Calu3 (cell line): ENCODE data around the gene ARHGAP22. TPM values are rescaled to one million over a fixed set of nuclear protein-coding genes. Genes with fewer than 3 reads are reported as not detected.
A peak's percentile ranks its signal among the peaks of the same experiment; 100 is the strongest.

Experiments used
- Bru-seq: library from RNA; stranded (reverse); fragments of 400-500 nt; gene quantifications from one replicate; lab custom pipeline; 2021; lab: Mats Ljungman, UMichigan
- BruChase-seq, 2 experiments: library from RNA; stranded (reverse); fragments of 400-500 nt; gene quantifications; one replicate each; lab custom pipeline; 2021; lab: Mats Ljungman, UMichigan
- BruUV-seq: library from RNA; stranded (reverse); fragments of 400-500 nt; replicated peaks from 2 replicates; lab custom pipeline; 2021; lab: Mats Ljungman, UMichigan
- CTCF ChIA-PET: fragments of 300-600 bp; sonication (Branson Sonifier 250); formaldehyde crosslinking; loops from one replicate; lab custom pipeline; 2022; ENCODE audit warnings: antibody characterized with exemption; lab: Charles Lee
- DNase-seq: peaks from one replicate; pipeline ENCODE4 v3.0.0; 2022
- H3K27ac Mint-ChIP-seq: one replicate; pipeline ENCODE4 v1.8.0; 2022; ENCODE audit warnings: mixed read lengths; ENCODE audit not compliant: unreplicated experiment
- H3K27me3 Mint-ChIP-seq: one replicate; pipeline ENCODE4 v1.8.0; 2022; ENCODE audit warnings: mixed read lengths; ENCODE audit not compliant: unreplicated experiment
- H3K36me3 Mint-ChIP-seq: one replicate; pipeline ENCODE4 v1.8.0; 2022; ENCODE audit warnings: mild to moderate bottlenecking, moderate library complexity, mixed read lengths; ENCODE audit not compliant: insufficient read depth, unreplicated experiment
- H3K4me1 Mint-ChIP-seq: one replicate; pipeline ENCODE4 v1.8.0; 2022; ENCODE audit warnings: mild to moderate bottlenecking, low read depth, mixed read lengths; ENCODE audit not compliant: unreplicated experiment
- H3K4me3 Mint-ChIP-seq: one replicate; pipeline ENCODE4 v1.8.0; 2022; ENCODE audit warnings: mild to moderate bottlenecking, low read depth, moderate library complexity, mixed read lengths; ENCODE audit not compliant: unreplicated experiment
- H3K9me3 Mint-ChIP-seq: one replicate; pipeline ENCODE4 v1.8.0; 2022; ENCODE audit warnings: low read depth, mixed read lengths; ENCODE audit not compliant: unreplicated experiment
- intact Hi-C: fragments of 100-400 bp; cut with micrococcal nuclease; formaldehyde crosslinking; loops from one replicate; pipeline ENCODE4 v1.10.0; 2022; ENCODE audit not compliant: unreplicated experiment
- long read RNA-seq: library from polyadenylated mRNA; stranded (forward); transcript quantifications from one replicate; pipeline ENCODE4 v2.0.0, GENCODE V29; 2022
- total RNA-seq: library from RNA; stranded (reverse); gene quantifications from 2 replicates; pipeline ENCODE4 v1.2.3, GENCODE V29; 2022
- TF ChIP-seq, protein P1 (sequence below): fragments of 200-600 bp; IDR thresholded peaks from one replicate; pipeline ENCODE4 v1.8.0; 2022; ENCODE audit warnings: antibody characterized with exemption; ENCODE audit not compliant: unreplicated experiment

Gene ARHGAP22
- total RNA-seq (1.0 and 1.6 TPM in 2 replicates), Bru-seq, nascent RNA (percentile 25 among the genes with signal in this experiment), BruChase-seq, experiment 1, labeled RNA remaining after a 6-hour chase (percentile 16 among the genes with signal in this experiment), BruChase-seq, experiment 2, labeled RNA remaining after a 2-hour chase (percentile 19 among the genes with signal in this experiment)
- long read RNA-seq, partial matches to known transcripts: 1 of 2 reads
- long read RNA-seq, other reads (novel, unspliced or antisense): 1 of 2 reads

GRCh38 chr10:48604991-48605508 lies at the start of gene ARHGAP22:
ARHGAP22 (minus strand) TSS chr10:48605073; CDS start chr10:48604796, 277 bp downstream.
- peaks cover 73% of the 10 kb centered on the region for H3K27me3 Mint-ChIP-seq
- BruUV-seq: no TSS peak
- intact Hi-C loops: loop anchor here (5.0 kb wide), 1 partner anchor 53 kb away; no protein-coding TSS in a partner anchor
- no peak within 1 kb of the TSS for H3K27ac Mint-ChIP-seq
- no peaks in the 10 kb centered on the region for H3K9me3 Mint-ChIP-seq
- TF ChIP-seq, protein P1, sequence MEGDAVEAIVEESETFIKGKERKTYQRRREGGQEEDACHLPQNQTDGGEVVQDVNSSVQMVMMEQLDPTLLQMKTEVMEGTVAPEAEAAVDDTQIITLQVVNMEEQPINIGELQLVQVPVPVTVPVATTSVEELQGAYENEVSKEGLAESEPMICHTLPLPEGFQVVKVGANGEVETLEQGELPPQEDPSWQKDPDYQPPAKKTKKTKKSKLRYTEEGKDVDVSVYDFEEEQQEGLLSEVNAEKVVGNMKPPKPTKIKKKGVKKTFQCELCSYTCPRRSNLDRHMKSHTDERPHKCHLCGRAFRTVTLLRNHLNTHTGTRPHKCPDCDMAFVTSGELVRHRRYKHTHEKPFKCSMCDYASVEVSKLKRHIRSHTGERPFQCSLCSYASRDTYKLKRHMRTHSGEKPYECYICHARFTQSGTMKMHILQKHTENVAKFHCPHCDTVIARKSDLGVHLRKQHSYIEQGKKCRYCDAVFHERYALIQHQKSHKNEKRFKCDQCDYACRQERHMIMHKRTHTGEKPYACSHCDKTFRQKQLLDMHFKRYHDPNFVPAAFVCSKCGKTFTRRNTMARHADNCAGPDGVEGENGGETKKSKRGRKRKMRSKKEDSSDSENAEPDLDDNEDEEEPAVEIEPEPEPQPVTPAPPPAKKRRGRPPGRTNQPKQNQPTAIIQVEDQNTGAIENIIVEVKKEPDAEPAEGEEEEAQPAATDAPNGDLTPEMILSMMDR: no peak
- no peaks in the 10 kb centered on the region for H3K36me3 Mint-ChIP-seq
- H3K4me1 Mint-ChIP-seq: no peaks in the 10 kb centered on the region
- peak; percentile 27 for DNase-seq
- peak within 1 kb of the TSS; percentile 57 for H3K4me3 Mint-ChIP-seq
- CTCF ChIA-PET: interaction anchor here (0.6 to 0.7 kb wide), 2 partner anchors 48 to 57 kb away, joined by 3 read pairs; no protein-coding TSS in a partner anchor

DNA sequence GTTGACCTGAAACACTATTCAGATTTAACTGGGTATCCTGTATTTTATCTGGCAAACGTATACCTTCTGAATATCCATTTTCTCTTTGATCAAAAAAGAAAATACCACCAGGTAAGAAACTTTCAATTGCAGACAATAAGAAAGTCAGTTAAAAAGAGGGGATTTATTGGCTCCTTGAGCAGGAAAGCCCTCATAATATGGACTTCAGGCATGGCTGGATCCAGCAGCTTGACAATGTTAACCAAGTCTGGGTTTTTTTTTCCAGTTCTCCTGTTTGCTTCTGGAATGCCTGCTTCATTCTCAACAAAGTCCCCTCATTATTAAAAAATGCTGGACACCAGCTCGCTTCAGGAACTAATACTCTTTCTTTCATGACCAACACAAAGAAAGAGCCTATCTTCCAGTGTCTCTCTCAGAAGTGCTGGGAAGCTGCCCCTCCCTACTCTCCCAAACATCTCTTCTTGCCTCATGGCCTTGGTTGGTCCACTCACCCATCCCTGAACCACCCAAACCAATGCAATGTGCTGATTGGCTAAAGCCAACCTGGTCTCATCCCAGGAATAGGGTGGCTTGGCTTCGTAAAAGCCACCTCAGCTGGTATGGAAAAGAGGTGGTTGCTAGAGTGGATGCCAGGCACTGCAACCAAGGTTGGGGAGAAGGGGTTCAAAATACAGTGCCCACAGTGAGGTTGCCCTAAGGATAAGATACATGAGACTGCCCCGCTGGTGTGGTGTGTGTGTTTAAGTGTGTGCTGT lies 49.2 kb upstream of the ARHGAP22 start:
- Mint-ChIP-seq H3K27me3 (peaks cover 74% of the 10 kb centered on the region), H3K4me3 (no peak overlapping the region), H3K4me1 (peaks cover 7% of the 10 kb centered on the region), H3K36me3 (peaks cover 14% of the 10 kb centered on the region), H3K27ac (no peak overlapping the region), H3K9me3 (no peaks in the 10 kb centered on the region)
- TF ChIP-seq, protein P1: no peak
- no TSS peak for BruUV-seq
- intact Hi-C loops: no loop called here
- CTCF ChIA-PET: interaction anchor here (3.0 kb wide), 1 partner anchor 101 kb away, joined by 42 read pairs; no protein-coding TSS in a partner anchor
- DNase-seq: no peak

GRCh38 chr10:48653347-48653746 lies 48.5 kb upstream of the ARHGAP22 start:
- TF ChIP-seq, protein P1: no peak
- Mint-ChIP-seq H3K27me3 (peaks cover 74% of the 10 kb centered on the region), H3K9me3 (no peaks in the 10 kb centered on the region), H3K4me3 (no peak overlapping the region), H3K27ac (no peak overlapping the region), H3K36me3 (peaks cover 14% of the 10 kb centered on the region), H3K4me1 (peaks cover 7% of the 10 kb centered on the region)
- CTCF ChIA-PET: no interaction called here
- intact Hi-C loops: no loop called here
- no peak for DNase-seq
- BruUV-seq: no TSS peak

- CTCF ChIA-PET: no interaction called here
- H3K4me1 Mint-ChIP-seq: peaks cover 7% of the 10 kb centered on the region
- no peak overlapping the region for H3K4me3 Mint-ChIP-seq
- H3K9me3 Mint-ChIP-seq: no peaks in the 10 kb centered on the region
- peaks cover 14% of the 10 kb centered on the region for H3K36me3 Mint-ChIP-seq
- intact Hi-C loops: no loop called here
- no peak overlapping the region for H3K27ac Mint-ChIP-seq
- no TSS peak for BruUV-seq
- TF ChIP-seq, protein P1: no peak
- DNase-seq: no peak
- H3K27me3 Mint-ChIP-seq: peaks cover 71% of the 10 kb centered on the region
These were observed 47.5 kb upstream of the ARHGAP22 start for GRCh38 chr10:48652344-48652743.
